ENCODE data around the gene KCNK13. TPM values are rescaled to one million over a fixed set of nuclear protein-coding genes. Genes with fewer than 3 reads are reported as not detected.
"Not testable (repeated sequence)": the region's sequence is repeated elsewhere in the genome, so short reads cannot be mapped to it uniquely, and the experiment has no call there.

The KCNK13 gene
- total and polyA plus RNA-seq, 2 of the 4 experiments (the other 2 are of a cell fraction) = not detected

- H4K91ac ChIP-seq (ENCODE audit: insufficient read depth, low read depth, low read length); H2AFZ ChIP-seq (replicated peaks; ENCODE audit: low read length, poor library complexity); H3K79me1 ChIP-seq (ENCODE audit: low read depth in 1 of 2, low read length in 2 of 2); H3K4me2 ChIP-seq (ENCODE audit: low read depth, low read length); H4K5ac ChIP-seq (ENCODE audit: low read depth, low read length); H3K23ac ChIP-seq (ENCODE audit: low read depth, low read length); DNase-seq; H2BK120ac ChIP-seq (ENCODE audit: low read depth, low read length); H4K20me1 ChIP-seq (ENCODE audit: insufficient read depth, low read length); H2BK5ac ChIP-seq (ENCODE audit: low read depth, low read length, poor library complexity, severe bottlenecking); H3K14ac ChIP-seq (replicated peaks; ENCODE audit: low read depth, low read length); CTCF ChIA-PET; H3K56ac ChIP-seq (ENCODE audit: extremely low read depth, insufficient read depth, low read length); H3K18ac ChIP-seq (ENCODE audit: low read depth, low read length); H3K4me3 ChIP-seq (ENCODE audit: insufficient read depth, low read depth, low read length); H3K9me1 ChIP-seq (ENCODE audit: insufficient read depth, low read length); ATAC-seq (ENCODE audit: low read depth); H2BK20ac ChIP-seq (ENCODE audit: low read depth, low read length); dilution Hi-C loops (cut with HindIII; ENCODE audit: low sequenced_read_pairs, unreplicated experiment); intact Hi-C loops (cut with micrococcal nuclease); H3K27ac ChIP-seq (ENCODE audit: insufficient read depth, low read length); H3K4me1 ChIP-seq (ENCODE audit: control insufficient read depth, insufficient read depth, low read length); H3K9me3 ChIP-seq (ENCODE audit: control insufficient read depth, insufficient read depth, low read length); H2BK15ac ChIP-seq (ENCODE audit: low read depth, low read length); in situ Hi-C loops (cut with MboI; ENCODE audit: low sequenced_read_pairs); H3K27me3 ChIP-seq (ENCODE audit: control insufficient read depth, insufficient read depth, low read length); H3K4ac ChIP-seq (ENCODE audit: low read depth, low read length); H2AK9ac ChIP-seq (replicated peaks; ENCODE audit: low read depth, low read length, poor library complexity); BruUV-seq (replicated peaks); POLR2A ChIA-PET (ENCODE audit: unreplicated experiment); H4K8ac ChIP-seq (ENCODE audit: low read depth in 2 of 2, low read length in 2 of 2); H2AK5ac ChIP-seq (ENCODE audit: low read depth, low read length); H3K9ac ChIP-seq (ENCODE audit: low read depth, low read length): not testable (repeated sequence)
- peaks cover 26% of the 10 kb centered on the region for H3K36me3 ChIP-seq (ENCODE audit: control insufficient read depth, insufficient read depth, low read length)
- no CpG with 5 or more reads among the region's 4 CpGs for WGBS, 2 experiments (ENCODE audit: extremely low coverage in 2 of 2, insufficient read length in 1 of 2)
Measured at GRCh38 chr14:90026608-90027007, 35.2 kb upstream of the KCNK13 start.
